SK-N-MC (cell line): ENCODE results near the gene OTOL1.

Experiments
- EZH2 ChIP-seq: fragments of 200-600 bp; sonication (generic); IDR thresholded peaks from one replicate; pipeline ENCODE4 v1.6.1; 2017; ENCODE audit warnings: antibody characterized with exemption
- FOXP2 ChIP-seq: optimal IDR thresholded peaks from 2 replicates; pipeline ENCODE3; 2011; ENCODE audit warnings: mild to moderate bottlenecking, moderate library complexity; ENCODE audit not compliant: insufficient read depth; ENCODE audit errors: extremely low read length, control extremely low read depth
- POLR2AphosphoS5 ChIP-seq: IDR thresholded peaks from 2 replicates; pipeline ENCODE4 v1.6.1; 2012; ENCODE audit warnings: mild to moderate bottlenecking, low read depth, low read length, borderline replicate concordance

DNA sequence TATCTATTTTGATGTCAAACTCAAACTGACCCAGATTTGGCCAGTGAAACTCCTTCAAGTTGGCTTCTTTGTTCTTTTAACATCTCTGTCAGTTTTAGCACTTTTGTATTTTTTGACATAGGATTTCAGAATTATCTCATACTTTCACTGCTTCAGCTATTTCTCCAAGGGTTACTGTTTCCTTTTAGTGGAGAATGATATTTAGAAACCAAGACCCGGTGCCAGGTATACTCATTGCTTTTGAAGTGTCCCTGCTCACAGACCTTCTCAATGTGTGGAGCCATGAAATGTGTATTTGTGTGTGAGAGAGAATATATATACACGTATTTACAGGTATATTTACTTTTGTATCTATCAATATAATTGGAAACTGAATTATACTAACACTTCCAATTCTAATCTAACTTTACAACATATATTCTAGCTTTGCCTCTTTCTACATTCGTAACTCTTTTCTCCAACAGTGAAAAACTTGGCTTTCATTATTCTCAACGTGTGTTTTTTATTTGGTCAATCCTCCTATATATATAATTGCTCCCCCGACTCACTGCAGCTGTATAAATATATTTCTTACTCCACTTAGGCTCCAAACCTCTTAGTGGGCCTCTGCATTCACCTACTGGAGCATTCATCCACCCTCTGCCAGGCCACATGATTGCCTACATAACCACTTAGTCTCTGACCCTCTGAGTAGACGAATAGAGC, 54.0 kb downstream of the OTOL1 start:
- TF ChIP-seq POLR2AphosphoS5 (no peak), EZH2 (no peak), FOXP2 (no peak)
